GM18508 (cell line): ENCODE data around the gene BEND6.
A peak's percentile ranks its signal among the peaks of the same experiment; 100 is the strongest.

Source experiments
- ATAC-seq: cut with Tn5 transposase; IDR thresholded peaks from one replicate; pipeline ENCODE4 v1.9.1; 2021; ENCODE audit warnings: moderate number of reproducible peaks; ENCODE audit not compliant: insufficient read depth, unreplicated experiment

Gene BEND6

GRCh38 chr6:56954403-56955170 lies at the start of gene BEND6:
Gene BEND6, plus strand, starts transcription at chr6:56955107. Its CDS starts 26,704 bp downstream, at chr6:56981811.
- peak; percentile 20 for ATAC-seq

DNA sequence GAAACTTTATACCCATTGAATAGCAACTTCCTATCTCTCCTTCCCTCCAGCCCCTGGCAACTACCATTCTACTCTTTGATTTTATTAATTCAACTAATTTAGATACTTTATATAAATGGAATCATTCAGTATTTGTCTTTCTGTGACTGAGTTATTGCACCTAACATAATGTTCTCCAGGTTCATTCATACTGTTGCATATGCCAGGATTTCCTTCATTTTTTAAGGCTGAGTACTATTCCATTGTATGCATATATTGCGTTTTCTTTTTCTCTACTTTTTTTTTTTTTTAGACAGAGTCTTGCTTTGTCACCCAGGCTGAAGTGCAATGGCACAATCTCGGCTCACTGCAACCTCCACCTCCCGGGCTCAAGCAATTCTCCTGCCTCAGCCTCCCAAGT lies 49.5 kb upstream of the BEND6 start:
- no peak for ATAC-seq

DNA sequence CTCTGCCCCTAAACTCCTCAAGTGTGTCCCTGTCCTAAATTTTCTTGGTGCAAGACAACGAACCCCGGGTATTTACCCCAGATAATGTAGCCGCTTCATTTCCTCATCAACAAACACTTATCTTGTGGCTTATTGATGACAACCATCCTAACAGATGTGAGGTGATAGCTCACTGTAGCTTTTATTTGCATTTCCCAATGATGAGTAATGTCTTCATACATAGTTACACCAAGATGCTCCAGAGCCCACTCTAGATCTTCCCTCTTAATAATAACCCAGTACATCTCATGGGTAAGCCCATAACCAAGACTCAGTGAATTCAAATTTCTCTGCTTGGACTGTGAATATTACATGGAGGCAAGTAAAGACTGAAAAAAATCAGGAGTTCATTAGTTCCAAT lies 48.2 kb upstream of the BEND6 start:
- ATAC-seq: no peak

DNA sequence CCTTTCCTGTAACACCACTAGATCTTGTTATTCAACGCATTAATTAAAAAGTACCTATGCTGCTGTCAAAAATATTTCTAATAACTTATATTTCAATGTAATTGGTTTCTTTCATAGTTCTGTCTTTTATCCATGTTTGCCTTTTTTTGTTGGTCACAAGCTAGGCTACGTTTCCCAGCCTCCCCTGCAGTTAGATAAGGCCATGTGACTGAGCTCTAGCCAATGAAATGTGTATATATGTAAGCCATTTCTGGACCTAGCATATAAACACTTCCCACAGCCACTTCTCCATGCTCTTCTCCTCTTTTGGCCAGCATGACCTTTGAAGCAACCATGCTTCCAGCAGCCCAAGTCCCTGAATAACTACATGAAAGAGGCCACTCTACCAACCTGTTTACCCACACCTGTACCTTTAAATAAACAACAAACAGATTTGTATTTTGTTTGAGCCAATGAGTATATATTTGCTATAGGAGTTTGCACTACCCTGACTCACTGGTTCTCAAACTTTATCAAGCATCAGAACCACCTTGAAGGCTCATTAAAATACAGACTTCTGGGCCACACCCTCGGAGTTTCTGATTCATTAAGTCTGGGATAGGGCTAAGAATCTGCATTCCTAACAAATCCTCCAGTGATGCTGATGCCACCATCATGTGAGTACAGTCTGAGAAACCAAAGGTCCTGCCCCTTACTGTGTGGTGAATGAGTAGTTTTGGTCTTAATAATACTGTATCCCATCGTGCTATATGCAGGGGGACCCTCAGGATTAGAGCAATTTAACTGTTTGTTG lies 45.6 kb upstream of the BEND6 start:
- ATAC-seq: no peak

DNA sequence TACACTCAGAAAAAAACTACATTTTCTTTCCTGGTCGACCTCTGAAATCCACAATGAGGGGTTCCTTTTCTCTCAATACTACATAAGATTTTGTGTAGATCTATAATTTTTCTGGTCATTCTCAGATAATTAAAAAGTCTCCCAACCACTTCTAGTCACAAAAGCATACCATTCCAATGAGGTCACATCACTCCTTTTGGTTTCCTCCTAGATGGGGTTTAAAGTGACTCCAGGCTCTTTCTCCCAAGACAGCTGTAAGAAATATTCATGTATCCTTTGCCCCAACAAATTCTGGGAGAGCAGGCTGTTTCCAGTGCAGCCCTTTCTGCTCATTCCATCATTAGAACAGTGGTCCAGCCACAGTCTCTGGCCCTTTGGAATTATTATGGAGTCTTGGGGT lies 43.1 kb upstream of the BEND6 start:
- ATAC-seq: no peak

DNA sequence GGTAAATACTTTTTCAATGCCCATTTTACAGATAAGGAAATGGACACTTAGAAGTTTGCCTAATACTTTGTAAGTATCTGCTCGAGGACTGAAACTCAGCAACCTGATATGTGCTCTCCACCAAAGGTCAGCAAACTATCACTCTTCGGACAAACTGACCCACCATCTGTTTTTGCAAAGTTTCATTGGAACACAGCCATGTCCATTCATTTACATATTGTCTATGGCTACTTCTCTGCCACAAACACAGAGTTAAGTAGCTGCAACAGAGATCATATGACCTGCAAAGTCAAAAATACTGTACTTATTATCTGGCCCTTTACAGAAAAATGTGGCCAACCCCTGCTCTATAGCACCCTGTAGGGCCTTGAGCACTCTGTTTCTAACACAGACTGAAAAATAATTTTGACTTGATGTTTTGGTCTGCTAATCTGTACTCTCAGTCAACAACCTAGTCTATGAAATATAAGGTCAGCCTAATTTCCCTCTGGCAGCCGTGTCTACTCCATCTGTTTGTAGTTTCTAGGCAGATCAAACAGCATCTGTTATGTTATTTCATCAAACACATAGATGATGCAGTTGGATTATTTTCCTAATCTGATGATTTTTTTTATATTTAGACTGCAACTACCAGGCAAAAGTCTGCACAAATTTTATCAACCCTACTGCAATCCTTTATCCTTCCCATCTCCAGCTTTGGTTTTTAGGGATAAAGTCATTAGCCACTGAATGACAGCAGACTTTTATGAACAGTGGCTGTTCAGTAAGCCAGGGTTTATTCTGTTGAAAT lies 41.4 kb upstream of the BEND6 start:
- ATAC-seq: no peak

DNA sequence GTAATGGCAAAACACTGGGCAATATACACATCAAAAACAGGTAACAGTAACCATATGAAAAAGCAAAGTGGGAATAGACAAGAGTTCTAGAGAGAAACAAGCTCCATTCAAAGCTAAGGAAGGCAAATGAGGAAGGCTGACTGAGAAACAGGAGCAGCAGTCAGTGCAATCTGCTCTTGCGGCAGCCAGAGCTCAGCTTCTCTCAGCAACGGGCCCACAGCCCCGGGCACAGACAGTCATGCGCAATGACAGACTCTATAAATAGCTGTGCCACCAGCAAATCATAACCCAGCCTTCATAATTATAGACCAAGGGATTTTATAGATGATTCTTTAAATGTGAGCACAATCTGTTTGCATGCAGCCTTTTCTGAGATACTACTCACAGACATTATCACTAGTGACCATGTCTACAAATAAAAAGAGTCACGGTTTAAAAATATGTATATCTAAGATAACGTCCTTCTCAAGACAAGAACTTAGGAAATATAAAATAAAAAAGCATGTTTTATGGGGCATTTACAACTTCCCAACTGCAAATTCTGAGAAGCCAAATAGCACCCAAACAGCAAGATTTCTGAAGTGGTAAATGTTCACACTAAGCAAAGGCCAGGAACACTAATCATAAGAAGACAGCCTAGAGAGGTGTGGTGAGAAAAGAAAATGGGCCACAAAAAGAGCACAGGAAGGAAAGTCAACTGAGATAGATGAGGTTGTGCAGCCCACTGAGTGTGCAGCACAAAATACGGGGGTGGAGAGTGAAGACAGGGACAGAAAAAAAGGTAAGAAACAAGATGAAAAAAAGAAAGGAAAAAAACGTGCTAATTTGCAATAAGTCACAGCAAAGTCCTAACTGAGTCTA lies 39.9 kb upstream of the BEND6 start:
- ATAC-seq: no peak

DNA sequence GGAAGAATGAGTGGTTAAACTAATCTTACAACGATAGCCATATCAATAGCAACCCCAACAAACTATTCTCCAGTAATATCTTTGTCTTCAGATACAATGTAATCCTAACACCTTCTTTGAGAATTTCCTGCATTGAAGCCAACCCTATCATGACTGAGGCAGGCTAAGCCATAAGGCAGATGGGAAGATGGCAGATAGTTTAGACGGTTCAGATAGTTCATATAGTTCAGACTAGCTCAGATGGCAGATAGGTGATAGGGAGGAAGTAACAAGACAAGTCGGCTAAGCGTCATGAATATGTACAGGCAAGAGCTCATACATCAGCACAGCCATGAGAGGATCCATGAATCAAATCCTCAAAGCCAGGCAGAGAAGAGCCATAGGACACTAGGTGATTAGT lies 39.1 kb upstream of the BEND6 start:
- ATAC-seq: no peak

- ATAC-seq: no peak
These were observed 37.9 kb upstream of the BEND6 start for GRCh38 chr6:56916849-56917551.

- no peak for ATAC-seq
These were observed 32.3 kb upstream of the BEND6 start for GRCh38 chr6:56922645-56923044.

DNA sequence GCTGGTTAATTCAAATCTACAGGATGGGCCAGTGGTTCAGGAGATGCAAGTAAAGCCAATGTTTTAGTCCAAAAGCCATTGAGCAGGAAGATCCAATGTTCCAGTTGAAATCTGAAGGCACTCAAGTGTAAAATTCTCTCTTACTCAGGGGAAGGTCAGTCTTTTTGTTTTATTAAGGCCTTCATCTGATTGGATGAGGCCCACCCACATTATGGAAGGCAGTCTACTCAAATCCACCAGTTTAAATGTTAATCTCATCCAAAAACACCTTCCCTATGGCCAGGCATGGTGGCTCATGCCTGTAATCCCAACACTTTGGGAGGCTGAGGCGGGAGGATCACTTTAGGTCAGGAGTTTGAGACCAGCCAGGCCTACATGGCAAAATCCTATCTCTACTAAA lies 31.3 kb upstream of the BEND6 start:
- ATAC-seq: no peak

GRCh38 chr6:56927538-56928453 lies 27.1 kb upstream of the BEND6 start:
- no peak for ATAC-seq

- no peak for ATAC-seq
These were observed 24.1 kb upstream of the BEND6 start for GRCh38 chr6:56930846-56931245.

DNA sequence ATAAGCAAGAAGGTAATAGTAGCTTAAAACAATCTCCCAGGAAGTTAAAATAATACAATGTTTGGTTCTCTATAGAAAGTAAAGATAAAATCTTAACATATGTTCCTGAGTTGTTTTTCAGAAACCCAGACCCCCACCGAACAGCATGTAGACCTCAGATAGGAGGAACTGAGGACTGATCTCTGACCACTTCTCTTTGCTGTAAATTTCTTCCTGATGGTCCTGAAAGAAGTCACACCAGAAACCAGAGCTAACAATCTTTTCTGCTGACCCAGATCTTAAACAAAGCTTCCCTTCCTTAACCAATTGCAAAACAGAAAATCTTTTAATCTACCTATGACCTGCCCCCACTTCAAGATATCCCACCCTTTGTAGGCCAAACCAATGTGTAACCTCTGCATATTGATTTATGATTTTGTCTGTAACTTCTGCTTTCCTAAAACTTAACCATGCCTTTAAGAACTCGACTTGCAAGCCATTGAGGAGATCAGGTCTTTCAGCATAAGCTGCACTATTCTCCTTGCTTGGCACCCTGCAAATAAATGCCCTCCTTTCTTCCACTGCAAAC lies 21.9 kb upstream of the BEND6 start:
- ATAC-seq: no peak

DNA sequence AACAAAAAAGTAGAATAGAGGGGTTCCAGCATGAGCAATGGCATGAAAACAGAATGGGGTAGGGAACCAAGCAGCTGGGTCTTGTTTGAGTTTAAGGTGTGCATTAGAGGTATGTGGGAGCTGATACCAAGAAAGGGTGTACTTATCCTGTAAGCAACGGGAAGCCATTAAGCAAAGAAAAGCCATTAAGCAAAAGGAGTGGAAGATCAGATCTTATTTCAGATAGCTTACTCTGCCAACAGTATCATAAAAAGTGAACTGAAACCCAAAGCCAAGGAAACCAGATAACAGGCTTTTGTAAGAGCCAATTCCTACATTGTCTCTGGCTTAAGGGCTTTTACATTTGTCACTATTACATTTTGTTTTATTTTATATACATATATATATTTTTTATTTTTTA lies 21.3 kb upstream of the BEND6 start:
- ATAC-seq: no peak

DNA sequence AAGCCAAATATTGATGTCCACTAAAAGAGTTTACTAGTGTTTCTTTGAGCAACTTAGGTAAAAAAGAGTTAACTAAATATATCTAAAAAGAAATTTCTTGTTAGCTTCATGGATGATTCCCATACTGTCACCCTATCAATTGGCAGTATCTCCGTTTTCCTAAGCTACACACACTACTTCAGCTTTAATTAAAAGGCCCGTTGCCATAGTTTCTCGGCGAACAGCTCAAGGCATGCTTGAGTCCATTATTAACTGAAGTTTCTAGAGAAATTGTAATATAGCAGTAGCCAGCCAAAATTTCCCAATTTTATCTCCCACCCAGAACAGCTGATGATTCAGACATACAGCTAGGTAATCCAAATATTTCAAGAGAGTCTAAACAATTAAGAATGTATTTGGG lies 20.0 kb upstream of the BEND6 start:
- ATAC-seq: no peak

GRCh38 chr6:56936466-56936865 lies 18.4 kb upstream of the BEND6 start:
- no peak for ATAC-seq

DNA sequence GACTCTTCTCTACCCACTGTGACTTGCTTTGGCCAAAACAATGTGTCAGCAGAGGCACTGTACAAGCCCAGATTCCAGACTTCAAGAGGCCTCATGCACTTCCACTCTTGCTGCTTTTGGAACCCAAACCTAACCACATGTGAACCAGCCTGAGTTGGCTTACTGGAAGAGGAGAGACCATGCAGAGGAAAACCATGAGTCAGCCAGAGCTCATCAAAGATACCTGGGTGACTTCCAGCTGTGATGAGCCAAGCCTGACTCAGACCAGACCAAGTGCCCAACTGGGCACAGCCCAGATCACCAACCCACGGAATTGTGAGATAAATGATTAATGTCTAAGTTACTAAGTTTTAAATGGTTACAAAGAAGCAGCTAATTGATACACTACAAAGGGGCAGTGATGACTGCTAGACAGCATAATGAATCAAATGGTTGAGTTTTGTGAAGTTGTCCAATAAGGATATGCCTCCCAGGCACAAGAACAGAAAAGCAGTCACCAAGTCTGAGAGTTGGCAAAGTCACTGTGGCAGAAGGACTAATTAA lies 16.2 kb upstream of the BEND6 start:
- peak; percentile 64 for ATAC-seq
